Vagina (tissue), 2 donors: ENCODE results near the gene URI1. TPM values are rescaled to one million over a fixed set of nuclear protein-coding genes. Genes with fewer than 3 reads are reported as not detected.

Source experiments
- DNase-seq, 2 donors: peaks; one replicate each; pipeline ENCODE4 v3.0.0-alpha.2; 2017; ENCODE audit errors: extremely low spot score in 2 of 2
- H3K27ac ChIP-seq: fragments of 200-600 bp; sonication (generic); one replicate; pipeline ENCODE4 v1.5.1; 2019
- H3K27me3 ChIP-seq: fragments of 200-600 bp; sonication (generic); one replicate; pipeline ENCODE4 v1.5.1; 2019
- H3K36me3 ChIP-seq, 2 donors: fragments of 200-600 bp; sonication (generic); one replicate each; pipeline ENCODE4 v1.5.1; 2017 to 2019
- H3K4me1 ChIP-seq: fragments of 200-600 bp; sonication (generic); one replicate; pipeline ENCODE4 v1.5.1; 2019
- H3K4me3 ChIP-seq, 2 donors: fragments of 200-600 bp; sonication (generic); 1 replicate in 1 of 2; 2 replicates in 1 of 2; pipeline ENCODE4 v1.5.1; 2016 to 2019
- H3K9me3 ChIP-seq: fragments of 200-600 bp; sonication (generic); one replicate; pipeline ENCODE4 v1.5.1; 2019
- CTCF ChIP-seq, 3 experiments: fragments of 450-650 bp in 2 of 3; fragments of 200-600 bp in 1 of 3; sonication (generic) in 1 of 3; IDR thresholded peaks; one replicate each; pipeline ENCODE4 v1.5.1; 2017 to 2019; ENCODE audit warnings: antibody characterized with exemption in 3 of 3, mild to moderate bottlenecking in 2 of 3, moderate library complexity in 2 of 3
- POLR2A ChIP-seq, 2 donors: fragments of 450-650 bp; IDR thresholded peaks; one replicate each; pipeline ENCODE4 v1.6.1; 2017; ENCODE audit warnings: antibody characterized with exemption in 2 of 2, mild to moderate bottlenecking in 2 of 2, moderate library complexity in 2 of 2
- POLR2AphosphoS5 ChIP-seq, 2 donors: sonication (generic); formaldehyde crosslinking; IDR thresholded peaks; one replicate each; pipeline ENCODE4 v1.9.0; 2017; ENCODE audit warnings: antibody characterized with exemption in 2 of 2, mild to moderate bottlenecking in 2 of 2, low read depth in 1 of 2; ENCODE audit not compliant: insufficient read depth in 1 of 2
- intact Hi-C: fragments of 100-400 bp; cut with DNase I; formaldehyde crosslinking; loops from one replicate; pipeline ENCODE4 v1.15.1; 2023
- total RNA-seq: library from RNA; depleted of rRNA; stranded (reverse); fragments of >200 nt; gene quantifications from one replicate; pipeline ENCODE4 v1.2.3, GENCODE V29; 2016

The URI1 gene
- total RNA-seq, 1 donor from 2014 or later = 39.8 TPM

- intact Hi-C loops = no loop called here
- no peak for DNase-seq
- Histone ChIP-seq H3K27me3 (no peaks in the 10 kb centered on the region), H3K4me3 (no peak overlapping the region), H3K27ac (no peak overlapping the region), H3K36me3 (no peaks in the 10 kb centered on the region), H3K9me3 (no peaks in the 10 kb centered on the region), H3K4me1 (no peaks in the 10 kb centered on the region)
- TF ChIP-seq POLR2A (IDR thresholded peaks at IDR 0.05) = no peak
- TF ChIP-seq POLR2AphosphoS5 (IDR thresholded peaks at IDR 0.05; ENCODE audit: insufficient read depth in 1 of 2, low read depth in 1 of 2) = no peak
- TF ChIP-seq CTCF (IDR thresholded peaks at IDR 0.05) = no peak
Observed at GRCh38 chr19:30052122-30053075, 110.4 kb downstream of the URI1 start.

GRCh38 chr19:30053558-30053957 is 111.5 kb downstream of the URI1 start:
- DNase-seq = no peak
- no peaks in the 10 kb centered on the region for H3K36me3 ChIP-seq
- no peaks in the 10 kb centered on the region for H3K27me3 ChIP-seq
- H3K27ac ChIP-seq = no peak overlapping the region
- no peaks in the 10 kb centered on the region for H3K9me3 ChIP-seq
- TF ChIP-seq POLR2AphosphoS5 (IDR thresholded peaks at IDR 0.05; ENCODE audit: insufficient read depth in 1 of 2, low read depth in 1 of 2) (no peak), CTCF (IDR thresholded peaks at IDR 0.05) (no peak), POLR2A (IDR thresholded peaks at IDR 0.05) (no peak)
- H3K4me1 ChIP-seq = no peaks in the 10 kb centered on the region
- intact Hi-C loops = no loop called here
- no peak overlapping the region for H3K4me3 ChIP-seq

GRCh38 chr19:30054210-30054609 is 112.2 kb downstream of the URI1 start:
- no peaks in the 10 kb centered on the region for H3K36me3 ChIP-seq
- no peak overlapping the region for H3K4me3 ChIP-seq
- no peaks in the 10 kb centered on the region for H3K4me1 ChIP-seq
- intact Hi-C loops = no loop called here
- no peak for DNase-seq
- no peak overlapping the region for H3K27ac ChIP-seq
- H3K9me3 ChIP-seq = no peaks in the 10 kb centered on the region
- TF ChIP-seq POLR2AphosphoS5 (IDR thresholded peaks at IDR 0.05; ENCODE audit: insufficient read depth in 1 of 2, low read depth in 1 of 2) = no peak
- no peak for TF ChIP-seq CTCF (IDR thresholded peaks at IDR 0.05)
- TF ChIP-seq POLR2A (IDR thresholded peaks at IDR 0.05) = no peak
- H3K27me3 ChIP-seq = no peaks in the 10 kb centered on the region

GRCh38 chr19:30056580-30056979 is 114.5 kb downstream of the URI1 start:
- H3K4me3 ChIP-seq = no peak overlapping the region
- no peaks in the 10 kb centered on the region for H3K27me3 ChIP-seq
- DNase-seq = no peak
- H3K36me3 ChIP-seq = no peaks in the 10 kb centered on the region
- TF ChIP-seq POLR2AphosphoS5 (IDR thresholded peaks at IDR 0.05; ENCODE audit: insufficient read depth in 1 of 2, low read depth in 1 of 2) (no peak), CTCF (IDR thresholded peaks at IDR 0.05) (no peak), POLR2A (IDR thresholded peaks at IDR 0.05) (no peak)
- no peaks in the 10 kb centered on the region for H3K9me3 ChIP-seq
- no peak overlapping the region for H3K27ac ChIP-seq
- no peaks in the 10 kb centered on the region for H3K4me1 ChIP-seq
- intact Hi-C loops = no loop called here
